CD4-positive, alpha-beta T cell treated with Interleukin-10 for 1 hour (primary cell): ENCODE results near the gene DSP.
A peak's percentile ranks its signal among the peaks of the same experiment; 100 is the strongest.

Experiments used
- DNase-seq: peaks from one replicate; pipeline ENCODE4 v3.0.0-alpha.2; 2020

Gene DSP

GRCh38 chr6:7566617-7567173 is 25.2 kb downstream of the DSP start:
- no peak for DNase-seq

GRCh38 chr6:7568021-7568420 is 26.6 kb downstream of the DSP start:
- DNase-seq, result no peak

GRCh38 chr6:7569082-7569481 is 27.6 kb downstream of the DSP start:
- DNase-seq, result no peak

GRCh38 chr6:7572213-7572943 is 30.9 kb downstream of the DSP start:
- no peak for DNase-seq

GRCh38 chr6:7574500-7574899 is 33.0 kb downstream of the DSP start:
- DNase-seq, result no peak

- DNase-seq, result no peak
Measured at GRCh38 chr6:7578516-7578915, 37.0 kb downstream of the DSP start.

GRCh38 chr6:7578931-7579330 is 37.5 kb downstream of the DSP start:
- DNase-seq, result no peak

GRCh38 chr6:7579851-7580250 is 38.4 kb downstream of the DSP start:
- DNase-seq, result no peak

GRCh38 chr6:7580537-7580926 is 39.1 kb downstream of the DSP start:
- no peak for DNase-seq

- DNase-seq, result no peak
Measured at GRCh38 chr6:7580927-7581618, 39.6 kb downstream of the DSP start.

- no peak for DNase-seq
Measured at GRCh38 chr6:7585287-7585930, 43.9 kb downstream of the DSP start.

- no peak for DNase-seq
Measured at GRCh38 chr6:7587631-7588100, 46.2 kb downstream of the DSP start.

GRCh38 chr6:7588506-7588905 is 47.0 kb downstream of the DSP start:
- DNase-seq, result no peak

- no peak for DNase-seq
Measured at GRCh38 chr6:7589221-7589620, 47.8 kb downstream of the DSP start.

GRCh38 chr6:7589949-7590917 is 48.8 kb downstream of the DSP start, which contains the start of gene SNRNP48:
Gene SNRNP48, plus strand, starts transcription at chr6:7590198. Its CDS starts 60 bp downstream, at chr6:7590258.
- DNase-seq, result peak; percentile 91

GRCh38 chr6:7590918-7591302 is 49.4 kb downstream of the DSP start:
- no peak for DNase-seq

GRCh38 chr6:7591770-7592169 is 50.3 kb downstream of the DSP start:
- no peak for DNase-seq

GRCh38 chr6:7593229-7593628 is 51.8 kb downstream of the DSP start:
- no peak for DNase-seq

GRCh38 chr6:7594579-7595125 is 53.2 kb downstream of the DSP start:
- no peak for DNase-seq

- no peak for DNase-seq
Measured at GRCh38 chr6:7604003-7604402, 62.5 kb downstream of the DSP start.

- no peak for DNase-seq
Measured at GRCh38 chr6:7604506-7604905, 63.0 kb downstream of the DSP start.
